ENCODE measurements around the gene CDC42. TPM values are rescaled to one million over a fixed set of nuclear protein-coding genes. Genes with fewer than 3 reads are reported as not detected.
A peak's percentile ranks its signal among the peaks of the same experiment; 100 is the strongest.

CDC42 gene
- total and polyA plus RNA-seq, 2 experiments from 2014 or later: 69.7 to 358 TPM

DNA sequence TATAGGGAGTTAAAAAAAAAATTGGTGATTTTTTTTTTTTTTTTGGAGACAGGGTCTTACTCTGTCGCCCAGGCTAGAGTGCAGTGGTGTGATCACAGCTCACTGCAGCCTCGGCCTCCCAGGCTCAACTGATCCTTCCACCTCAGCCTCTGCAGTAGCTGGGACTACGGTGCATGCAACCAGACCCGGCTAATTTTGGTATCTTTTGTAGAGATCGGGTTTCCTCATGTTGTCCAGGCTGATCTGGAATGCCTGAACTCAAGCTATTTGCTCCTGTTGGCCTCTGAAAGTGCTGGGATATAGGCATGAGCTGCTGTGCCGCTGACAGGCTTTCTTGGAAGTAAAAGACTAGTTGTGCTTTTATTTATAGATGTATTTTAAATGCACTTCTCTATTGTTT lies 3.0 kb downstream of the CDC42 start:
- Histone ChIP-seq H3K4me2 (peak overlapping the region; percentile 59), H4K20me1 (ENCODE audit: insufficient read depth, poor library complexity, severe bottlenecking) (peaks cover 71% of the 10 kb centered on the region), H3K27ac (no peak overlapping the region), H3K9me3 (ENCODE audit: low read depth) (no peaks in the 10 kb centered on the region), H3K9me2 (replicated peaks; ENCODE audit: insufficient read depth) (no peaks in the 10 kb centered on the region), H2AFZ (no peak overlapping the region), H3K4me1 (ENCODE audit: insufficient read depth) (peaks cover 25% of the 10 kb centered on the region), H3K79me2 (peaks cover 75% of the 10 kb centered on the region), H3K36me3 (replicated peaks; ENCODE audit: insufficient read depth, low read depth) (no peaks in the 10 kb centered on the region), H3K4me3 (no peak overlapping the region), H3K27me3 (no peaks in the 10 kb centered on the region)
- DNase-seq (ENCODE audit: low spot score): no peak
- 57% methylated on average over 6 of the region's 6 CpGs for WGBS (ENCODE audit: low lambda C conversion rate, missing lambda C conversion rate)
- TF ChIP-seq EZH2 (IDR thresholded peaks at IDR 0.05; ENCODE audit: borderline replicate concordance) (no peak), EZH2phosphoT487 (IDR thresholded peaks at IDR 0.05; ENCODE audit: low read depth, severe bottlenecking, unreplicated experiment) (no peak)
- TF ChIP-seq, protein P1, sequence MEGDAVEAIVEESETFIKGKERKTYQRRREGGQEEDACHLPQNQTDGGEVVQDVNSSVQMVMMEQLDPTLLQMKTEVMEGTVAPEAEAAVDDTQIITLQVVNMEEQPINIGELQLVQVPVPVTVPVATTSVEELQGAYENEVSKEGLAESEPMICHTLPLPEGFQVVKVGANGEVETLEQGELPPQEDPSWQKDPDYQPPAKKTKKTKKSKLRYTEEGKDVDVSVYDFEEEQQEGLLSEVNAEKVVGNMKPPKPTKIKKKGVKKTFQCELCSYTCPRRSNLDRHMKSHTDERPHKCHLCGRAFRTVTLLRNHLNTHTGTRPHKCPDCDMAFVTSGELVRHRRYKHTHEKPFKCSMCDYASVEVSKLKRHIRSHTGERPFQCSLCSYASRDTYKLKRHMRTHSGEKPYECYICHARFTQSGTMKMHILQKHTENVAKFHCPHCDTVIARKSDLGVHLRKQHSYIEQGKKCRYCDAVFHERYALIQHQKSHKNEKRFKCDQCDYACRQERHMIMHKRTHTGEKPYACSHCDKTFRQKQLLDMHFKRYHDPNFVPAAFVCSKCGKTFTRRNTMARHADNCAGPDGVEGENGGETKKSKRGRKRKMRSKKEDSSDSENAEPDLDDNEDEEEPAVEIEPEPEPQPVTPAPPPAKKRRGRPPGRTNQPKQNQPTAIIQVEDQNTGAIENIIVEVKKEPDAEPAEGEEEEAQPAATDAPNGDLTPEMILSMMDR (IDR thresholded peaks at IDR 0.05; ENCODE audit: poor library complexity): no peak

DNA sequence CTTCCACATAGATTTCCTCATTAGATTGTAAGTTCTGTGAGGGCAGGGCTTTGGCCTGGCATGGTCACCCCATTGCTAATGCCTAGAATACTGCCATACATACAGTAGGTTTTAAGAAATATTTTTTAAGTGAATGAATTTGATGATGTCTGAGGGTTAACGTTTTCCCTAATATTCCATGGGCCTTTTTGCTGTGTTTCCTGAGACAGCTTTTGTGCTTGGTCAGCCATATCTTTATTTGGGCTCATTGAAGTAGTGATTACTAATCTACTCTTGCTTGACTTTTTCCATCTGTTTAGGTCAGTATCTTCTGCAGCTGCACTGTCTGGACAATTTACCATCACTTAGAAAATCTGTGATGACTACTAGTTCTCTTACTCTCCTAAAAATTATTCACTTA lies 3.5 kb downstream of the CDC42 start:
- Histone ChIP-seq H3K36me3 (replicated peaks; ENCODE audit: insufficient read depth, low read depth) (no peaks in the 10 kb centered on the region), H2AFZ (no peak overlapping the region), H3K27me3 (no peaks in the 10 kb centered on the region), H4K20me1 (ENCODE audit: insufficient read depth, poor library complexity, severe bottlenecking) (peaks cover 76% of the 10 kb centered on the region), H3K9me2 (replicated peaks; ENCODE audit: insufficient read depth) (no peaks in the 10 kb centered on the region), H3K27ac (peak overlapping the region; percentile 20), H3K4me1 (ENCODE audit: insufficient read depth) (peaks cover 25% of the 10 kb centered on the region), H3K4me2 (peak overlapping the region; percentile 59), H3K79me2 (peaks cover 81% of the 10 kb centered on the region), H3K9me3 (ENCODE audit: low read depth) (no peaks in the 10 kb centered on the region), H3K4me3 (no peak overlapping the region)
- no peak for DNase-seq (ENCODE audit: low spot score)
- WGBS (ENCODE audit: low lambda C conversion rate, missing lambda C conversion rate): 48% methylated on average over 1 of the region's 1 CpG
- TF ChIP-seq EZH2 (IDR thresholded peaks at IDR 0.05; ENCODE audit: borderline replicate concordance) (no peak), EZH2phosphoT487 (IDR thresholded peaks at IDR 0.05; ENCODE audit: low read depth, severe bottlenecking, unreplicated experiment) (no peak)
- TF ChIP-seq, protein P1 (IDR thresholded peaks at IDR 0.05; ENCODE audit: poor library complexity): no peak

DNA sequence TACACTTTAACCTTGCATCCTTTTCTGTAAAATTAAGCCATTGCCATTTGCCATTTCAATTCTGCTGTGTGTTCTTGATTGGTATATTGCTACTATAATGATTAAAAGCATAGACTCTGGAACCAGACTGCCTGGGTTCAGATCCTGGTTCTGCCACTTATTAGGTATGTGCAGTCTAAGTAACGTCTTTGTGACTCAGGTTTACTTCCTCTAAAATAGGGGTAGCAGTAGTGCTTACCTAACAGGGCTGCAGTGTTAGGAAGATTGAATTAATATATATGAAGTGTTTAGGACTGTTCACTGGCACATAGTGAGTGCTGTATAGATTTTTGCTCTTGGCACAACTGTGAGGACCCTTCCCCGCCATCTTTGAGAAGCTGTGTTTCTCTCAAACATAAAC lies 4.4 kb downstream of the CDC42 start:
- WGBS (ENCODE audit: low lambda C conversion rate, missing lambda C conversion rate): 84% methylated on average over 2 of the region's 2 CpGs
- Histone ChIP-seq H3K4me2 (peak overlapping the region; percentile 59), H2AFZ (no peak overlapping the region)

More for the DNA sequence above, 4.4 kb downstream of the CDC42 start:
- H3K27ac ChIP-seq: peak overlapping the region; percentile 20
- H3K36me3 ChIP-seq (replicated peaks; ENCODE audit: insufficient read depth, low read depth): no peaks in the 10 kb centered on the region
- H3K4me3 ChIP-seq: no peak overlapping the region
- H4K20me1 ChIP-seq (ENCODE audit: insufficient read depth, poor library complexity, severe bottlenecking): peaks cover 85% of the 10 kb centered on the region
- DNase-seq (ENCODE audit: low spot score): no peak
- H3K4me1 ChIP-seq (ENCODE audit: insufficient read depth): peaks cover 25% of the 10 kb centered on the region
- peaks cover 89% of the 10 kb centered on the region for H3K79me2 ChIP-seq
- H3K9me3 ChIP-seq (ENCODE audit: low read depth): no peaks in the 10 kb centered on the region
- TF ChIP-seq, protein P1 (IDR thresholded peaks at IDR 0.05; ENCODE audit: poor library complexity): no peak
- TF ChIP-seq EZH2 (IDR thresholded peaks at IDR 0.05; ENCODE audit: borderline replicate concordance) (no peak), EZH2phosphoT487 (IDR thresholded peaks at IDR 0.05; ENCODE audit: low read depth, severe bottlenecking, unreplicated experiment) (no peak)
- H3K9me2 ChIP-seq (replicated peaks; ENCODE audit: insufficient read depth): no peaks in the 10 kb centered on the region
- no peaks in the 10 kb centered on the region for H3K27me3 ChIP-seq

All from hepatocyte (in vitro differentiated cells).